Measurements from ENCODE around the gene C4A. TPM values are rescaled to one million over a fixed set of nuclear protein-coding genes. Genes with fewer than 3 reads are reported as not detected.
"Not testable (repeated sequence)": the region's sequence is repeated elsewhere in the genome, so short reads cannot be mapped to it uniquely, and the experiment has no call there.

C4A gene
- total and polyA plus RNA-seq, 2 of the 8 experiments (the other 6 are each of a cell fraction or from before 2014, with no cell fraction given): 0.62 to 2.4 TPM

DNA sequence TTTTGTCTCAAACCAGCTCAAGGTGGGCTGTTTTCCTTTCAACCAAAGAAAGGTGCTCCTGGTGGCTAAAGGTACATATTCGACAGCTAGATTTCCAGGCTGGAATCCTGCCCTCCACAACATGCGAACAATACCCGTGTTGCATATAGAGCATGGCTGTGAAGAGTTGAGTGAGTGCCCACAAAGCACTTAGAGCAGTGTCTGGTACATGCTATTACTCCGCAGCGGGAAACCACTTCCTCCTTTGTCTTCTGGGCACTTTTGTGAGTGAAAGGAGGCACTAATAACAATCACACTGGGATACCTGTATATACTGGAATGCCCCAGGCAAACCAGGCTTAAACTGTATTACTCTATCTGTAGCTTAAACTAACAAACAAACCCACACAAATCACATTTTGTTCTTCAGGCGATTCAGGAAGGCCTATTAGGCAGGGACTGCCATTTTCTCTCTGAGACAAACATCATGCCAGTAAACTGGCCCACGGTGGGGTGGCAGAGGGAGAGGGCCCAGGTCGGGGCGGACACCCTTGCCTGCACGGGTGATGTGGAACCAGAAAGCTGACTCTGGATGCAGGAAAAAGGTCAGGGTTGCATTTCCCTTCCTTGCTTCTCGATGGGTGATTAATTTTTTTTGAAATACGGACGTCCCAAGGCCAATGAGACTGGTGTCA lies 23.1 kb downstream of the C4A start:
- H4K20me1 ChIP-seq (replicated peaks in 1 of 2; ENCODE audit: control insufficient read depth in 1 of 2, insufficient read depth in 2 of 2, low read length in 2 of 2); FAIRE-seq; H2BK15ac ChIP-seq (ENCODE audit: low read length); H3K27me3 ChIP-seq (replicated peaks in 1 of 4; ENCODE audit: control insufficient read depth in 3 of 4, extremely low read depth in 1 of 4, insufficient read depth in 3 of 4, low read length in 3 of 4); H4K91ac ChIP-seq (replicated peaks; ENCODE audit: insufficient read length, low read length); H3K79me2 ChIP-seq (ENCODE audit: control insufficient read depth in 1 of 2, insufficient read depth in 2 of 2, low read length in 2 of 2); CTCF ChIA-PET (ENCODE audit: partially characterized antibody); H3K79me1 ChIP-seq (ENCODE audit: low read depth, low read length); H3K23me2 ChIP-seq (ENCODE audit: low read depth, low read length); H3K4ac ChIP-seq (replicated peaks; ENCODE audit: insufficient read length, low read depth, low read length); H4K5ac ChIP-seq (ENCODE audit: insufficient read length, low read depth, low read length); H3K18ac ChIP-seq (ENCODE audit: extremely low read depth, low read length); H2BK120ac ChIP-seq (replicated peaks; ENCODE audit: low read depth, low read length); H3K9ac ChIP-seq (replicated peaks in 1 of 4; ENCODE audit: extremely low read depth in 1 of 4, low read depth in 3 of 4, low read length in 3 of 4); H2BK5ac ChIP-seq (ENCODE audit: low read depth, low read length); H3K4me2 ChIP-seq (ENCODE audit: insufficient read depth in 1 of 2, low read depth in 2 of 2, low read length in 2 of 2); H2BK20ac ChIP-seq (ENCODE audit: low read length); H3K4me3 ChIP-seq (ENCODE audit: extremely low read depth in 1 of 4, insufficient read depth in 2 of 4, low read depth in 3 of 4, low read length in 4 of 4); H3K4me1 ChIP-seq (replicated peaks in 1 of 4; ENCODE audit: control insufficient read depth in 3 of 4, insufficient read depth in 4 of 4, low read length in 3 of 4); DNase-seq (ENCODE audit: low read depth in 1 of 2, low spot score in 2 of 2); H3K36me3 ChIP-seq (ENCODE audit: control insufficient read depth in 2 of 4, insufficient read depth in 4 of 4, low read length in 3 of 4); H2BK12ac ChIP-seq (ENCODE audit: low read depth, low read length); H3K23ac ChIP-seq (ENCODE audit: insufficient read length); POLR2A ChIA-PET (ENCODE audit: partially characterized antibody); H3K14ac ChIP-seq (ENCODE audit: insufficient read length); H2AK5ac ChIP-seq (ENCODE audit: low read depth, low read length); H3K9me3 ChIP-seq (ENCODE audit: insufficient read depth in 2 of 2, low read depth in 1 of 2, low read length in 1 of 2); H2AFZ ChIP-seq (ENCODE audit: low read length); H3K56ac ChIP-seq (replicated peaks; ENCODE audit: insufficient read length, low read depth, low read length); H3K27ac ChIP-seq (ENCODE audit: low read depth, low read length); H4K8ac ChIP-seq (ENCODE audit: extremely low read depth, insufficient read depth, low read length): not testable (repeated sequence)
- WGBS, 2 experiments (ENCODE audit: extremely low coverage in 1 of 2, insufficient coverage in 1 of 2, insufficient read length in 1 of 2, insufficient replicate concordance in 2 of 2, low coverage in 1 of 2, low lambda C conversion rate in 2 of 2, missing lambda C conversion rate in 1 of 2): 96% methylated on average over 4 of the region's 13 CpGs; no CpG with 5 or more reads in 1 of the 2 experiments

DNA sequence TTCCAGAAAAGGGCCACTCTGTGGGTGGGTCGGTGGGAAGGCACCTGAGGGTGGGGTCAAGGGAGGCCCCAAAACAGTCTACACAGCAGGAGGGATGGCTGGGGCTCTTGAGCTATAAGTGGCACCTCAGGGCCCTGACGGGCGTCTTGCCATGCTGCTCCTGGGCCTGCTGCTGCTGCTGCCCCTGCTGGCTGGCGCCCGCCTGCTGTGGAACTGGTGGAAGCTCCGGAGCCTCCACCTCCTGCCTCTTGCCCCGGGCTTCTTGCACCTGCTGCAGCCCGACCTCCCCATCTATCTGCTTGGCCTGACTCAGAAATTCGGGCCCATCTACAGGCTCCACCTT lies 23.7 kb downstream of the C4A start:
- H3K9me3 ChIP-seq (ENCODE audit: insufficient read depth in 2 of 2, low read depth in 1 of 2, low read length in 1 of 2); H4K8ac ChIP-seq (ENCODE audit: extremely low read depth, insufficient read depth, low read length); H3K4me3 ChIP-seq (ENCODE audit: extremely low read depth in 1 of 4, insufficient read depth in 2 of 4, low read depth in 3 of 4, low read length in 4 of 4); H3K9ac ChIP-seq (replicated peaks in 1 of 4; ENCODE audit: extremely low read depth in 1 of 4, low read depth in 3 of 4, low read length in 3 of 4); H2AK5ac ChIP-seq (ENCODE audit: low read depth, low read length); H3K4me2 ChIP-seq (ENCODE audit: insufficient read depth in 1 of 2, low read depth in 2 of 2, low read length in 2 of 2); H2BK20ac ChIP-seq (ENCODE audit: low read length); H3K27ac ChIP-seq (ENCODE audit: low read depth, low read length); FAIRE-seq; H3K4me1 ChIP-seq (replicated peaks in 1 of 4; ENCODE audit: control insufficient read depth in 3 of 4, insufficient read depth in 4 of 4, low read length in 3 of 4); H3K4ac ChIP-seq (replicated peaks; ENCODE audit: insufficient read length, low read depth, low read length); H2BK15ac ChIP-seq (ENCODE audit: low read length); H4K91ac ChIP-seq (replicated peaks; ENCODE audit: insufficient read length, low read length); H2AFZ ChIP-seq (ENCODE audit: low read length); H4K20me1 ChIP-seq (replicated peaks in 1 of 2; ENCODE audit: control insufficient read depth in 1 of 2, insufficient read depth in 2 of 2, low read length in 2 of 2); H3K79me2 ChIP-seq (ENCODE audit: control insufficient read depth in 1 of 2, insufficient read depth in 2 of 2, low read length in 2 of 2); H3K79me1 ChIP-seq (ENCODE audit: low read depth, low read length); H3K14ac ChIP-seq (ENCODE audit: insufficient read length); H3K56ac ChIP-seq (replicated peaks; ENCODE audit: insufficient read length, low read depth, low read length); H3K23me2 ChIP-seq (ENCODE audit: low read depth, low read length); H4K5ac ChIP-seq (ENCODE audit: insufficient read length, low read depth, low read length); POLR2A ChIA-PET (ENCODE audit: partially characterized antibody); H2BK120ac ChIP-seq (replicated peaks; ENCODE audit: low read depth, low read length); CTCF ChIA-PET (ENCODE audit: partially characterized antibody); H3K36me3 ChIP-seq (ENCODE audit: control insufficient read depth in 2 of 4, insufficient read depth in 4 of 4, low read length in 3 of 4); H3K18ac ChIP-seq (ENCODE audit: extremely low read depth, low read length); H2BK12ac ChIP-seq (ENCODE audit: low read depth, low read length); H2BK5ac ChIP-seq (ENCODE audit: low read depth, low read length); H3K27me3 ChIP-seq (replicated peaks in 1 of 4; ENCODE audit: control insufficient read depth in 3 of 4, extremely low read depth in 1 of 4, insufficient read depth in 3 of 4, low read length in 3 of 4); H3K23ac ChIP-seq (ENCODE audit: insufficient read length): not testable (repeated sequence)
- DNase-seq (ENCODE audit: low read depth in 1 of 2, low spot score in 2 of 2): peak in 1 of 2 experiments; percentile 22
- no CpG with 5 or more reads among the region's 9 CpGs for WGBS, 2 experiments (ENCODE audit: extremely low coverage in 1 of 2, insufficient coverage in 1 of 2, insufficient read length in 1 of 2, insufficient replicate concordance in 2 of 2, low coverage in 1 of 2, low lambda C conversion rate in 2 of 2, missing lambda C conversion rate in 1 of 2)

All from H1 (cell line).